ENCODE results near the gene TSKS.
A peak's percentile ranks its signal among the peaks of the same experiment; 100 is the strongest.

The TSKS gene

GRCh38 chr19:49801966-49802661 lies 39.0 kb upstream of the TSKS start:
- H3K4me3 ChIP-seq (ENCODE audit: low read depth, low read length) = no peak overlapping the region
- no peak for DNase-seq (ENCODE audit: low read depth)

GRCh38 chr19:49801401-49801888 lies 38.3 kb upstream of the TSKS start:
- no peak for DNase-seq (ENCODE audit: low read depth)
- no peak for TF ChIP-seq CTCF (IDR thresholded peaks at IDR 0.05; ENCODE audit: control insufficient read depth, extremely low read depth, insufficient read depth)
- H3K4me3 ChIP-seq (ENCODE audit: low read depth, low read length) = no peak overlapping the region

More at GRCh38 chr19:49801966-49802661, 39.0 kb upstream of the TSKS start:
- peak; percentile 23; the same call in 1 of the 2 replicates for TF ChIP-seq CTCF (IDR thresholded peaks at IDR 0.05; ENCODE audit: control insufficient read depth, extremely low read depth, insufficient read depth)

- no peak for DNase-seq (ENCODE audit: low read depth)
- TF ChIP-seq CTCF (IDR thresholded peaks at IDR 0.05; ENCODE audit: control insufficient read depth, extremely low read depth, insufficient read depth) = no peak
- H3K4me3 ChIP-seq (ENCODE audit: low read depth, low read length) = no peak overlapping the region
Observed at GRCh38 chr19:49800771-49801170, 37.7 kb upstream of the TSKS start.

- no peak for DNase-seq (ENCODE audit: low read depth)
- TF ChIP-seq CTCF (IDR thresholded peaks at IDR 0.05; ENCODE audit: control insufficient read depth, extremely low read depth, insufficient read depth) = 0 out of 2 replicates have a peak, but pooled peaks have one; percentile 7
- no peak overlapping the region for H3K4me3 ChIP-seq (ENCODE audit: low read depth, low read length)
Observed at GRCh38 chr19:49799798-49800376, 36.8 kb upstream of the TSKS start.

DNA sequence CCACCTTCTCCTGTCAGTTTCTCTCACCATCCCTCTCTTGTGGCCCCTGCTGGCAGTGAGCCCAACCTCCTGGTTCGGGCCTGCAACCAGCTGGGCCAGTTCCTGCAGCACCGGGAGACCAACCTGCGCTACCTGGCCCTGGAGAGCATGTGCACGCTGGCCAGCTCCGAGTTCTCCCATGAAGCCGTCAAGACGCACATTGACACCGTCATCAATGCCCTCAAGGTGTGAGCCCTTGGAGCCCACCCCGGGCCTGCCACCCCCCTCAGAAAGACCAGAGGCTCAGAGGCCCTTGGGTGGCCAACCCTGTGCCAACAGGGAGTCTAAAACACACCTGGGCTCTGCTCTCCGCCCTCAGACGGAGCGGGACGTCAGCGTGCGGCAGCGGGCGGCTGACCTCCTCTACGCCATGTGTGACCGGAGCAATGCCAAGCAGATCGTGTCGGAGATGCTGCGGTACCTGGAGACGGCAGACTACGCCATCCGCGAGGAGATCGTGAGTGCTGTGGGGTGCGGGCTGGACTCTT lies 36.2 kb upstream of the TSKS start:
- no peak overlapping the region for H3K4me3 ChIP-seq (ENCODE audit: low read depth, low read length)
- TF ChIP-seq CTCF (IDR thresholded peaks at IDR 0.05; ENCODE audit: control insufficient read depth, extremely low read depth, insufficient read depth) = no peak
- no peak for DNase-seq (ENCODE audit: low read depth)

DNA sequence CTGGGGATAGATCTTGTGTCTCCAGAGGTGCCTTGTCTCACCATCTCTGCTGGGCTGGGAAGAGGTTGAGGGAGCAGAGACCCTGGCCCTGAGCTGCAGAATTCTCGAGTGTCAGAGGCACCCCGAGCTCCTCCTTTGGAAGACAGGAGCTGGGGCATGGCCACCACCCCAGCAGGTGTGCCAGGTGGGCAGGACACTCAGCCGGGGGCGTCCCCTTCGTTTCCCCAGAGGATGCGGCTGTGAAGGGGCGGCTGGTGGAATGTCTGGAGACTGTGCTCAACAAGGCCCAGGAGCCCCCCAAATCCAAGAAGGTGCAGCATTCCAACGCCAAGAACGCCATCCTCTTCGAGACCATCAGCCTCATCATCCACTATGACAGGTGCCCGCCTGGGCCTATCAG lies 35.5 kb upstream of the TSKS start:
- DNase-seq (ENCODE audit: low read depth) = no peak

More for the DNA sequence above, 35.5 kb upstream of the TSKS start:
- H3K4me3 ChIP-seq (ENCODE audit: low read depth, low read length) = no peak overlapping the region
- TF ChIP-seq CTCF (IDR thresholded peaks at IDR 0.05; ENCODE audit: control insufficient read depth, extremely low read depth, insufficient read depth) = no peak

Measured in LNCaP clone FGC (cell line).